NCI-H2029 (cell line): ENCODE data around the gene CHD9.
"Not testable (repeated sequence)": the region's sequence is repeated elsewhere in the genome, so short reads cannot be mapped to it uniquely, and the experiment has no call there.

Experiments used
- DNase-seq: peaks from one replicate; lab custom pipeline; 2025; lab: John Stamatoyannopoulos, UW

CHD9 gene

GRCh38 chr16:53207810-53208752 lies 153.3 kb downstream of the CHD9 start:
- DNase-seq = peak; percentile 65

- DNase-seq = no peak
Measured at GRCh38 chr16:53209429-53209828, 154.6 kb downstream of the CHD9 start.

- no peak for DNase-seq
Measured at GRCh38 chr16:53209877-53210276, 155.1 kb downstream of the CHD9 start.

GRCh38 chr16:53211253-53211652 lies 156.5 kb downstream of the CHD9 start:
- no peak for DNase-seq

GRCh38 chr16:53212893-53213223 lies 158.1 kb downstream of the CHD9 start:
- DNase-seq = no peak

- DNase-seq = no peak
Measured at GRCh38 chr16:53213542-53213941, 158.8 kb downstream of the CHD9 start.

DNA sequence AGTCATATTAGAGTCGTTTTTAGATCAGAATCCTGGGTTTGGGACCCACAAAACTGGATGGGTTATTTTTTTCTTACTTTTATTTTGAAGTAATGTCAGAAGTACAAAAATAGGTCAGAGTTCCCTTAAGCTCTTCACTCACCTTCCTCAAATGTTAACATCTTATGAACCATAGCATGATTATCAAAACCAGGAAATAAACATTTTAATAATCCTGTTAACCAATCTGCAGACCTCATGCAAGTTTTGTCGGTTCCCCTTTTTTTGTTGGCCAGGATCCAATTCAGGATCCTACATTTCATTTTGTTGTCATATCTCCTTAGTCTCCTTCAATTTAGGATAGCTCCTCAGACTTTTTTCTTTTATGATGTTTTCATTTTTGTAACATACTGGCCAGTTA lies 162.0 kb downstream of the CHD9 start:
- DNase-seq = no peak

- no peak for DNase-seq
Measured at GRCh38 chr16:53219371-53219770, 164.6 kb downstream of the CHD9 start.

DNA sequence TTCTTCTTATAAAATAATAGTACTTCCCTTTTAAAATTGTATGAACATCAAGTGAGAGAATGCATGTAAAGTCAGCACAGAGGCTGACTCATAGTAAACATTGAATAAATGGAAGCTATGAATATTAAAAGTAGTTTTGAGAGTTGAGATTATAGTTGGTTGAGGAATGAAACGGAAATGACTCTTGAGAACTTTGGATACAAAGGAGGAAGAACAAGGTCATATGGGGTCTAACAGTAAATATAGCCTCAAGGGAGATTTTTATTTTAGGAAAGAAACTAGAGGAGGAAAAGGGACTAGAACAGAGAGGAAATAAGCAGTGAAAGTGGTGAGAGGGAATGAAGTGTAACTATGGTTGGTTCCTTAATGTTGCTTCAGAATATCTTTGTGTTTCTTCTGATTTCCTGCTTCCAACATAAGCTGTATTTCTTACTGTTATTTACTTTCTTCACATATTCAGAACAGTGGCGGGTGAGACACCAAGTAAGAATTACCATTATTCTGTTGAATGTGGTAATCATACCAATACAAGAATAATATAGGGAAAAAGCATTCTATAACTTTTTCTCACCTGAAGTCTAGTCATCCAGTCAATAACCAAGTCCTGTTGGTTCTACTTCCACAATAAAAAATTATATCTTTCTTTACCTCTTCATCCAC lies 165.1 kb downstream of the CHD9 start:
- DNase-seq = no peak

DNA sequence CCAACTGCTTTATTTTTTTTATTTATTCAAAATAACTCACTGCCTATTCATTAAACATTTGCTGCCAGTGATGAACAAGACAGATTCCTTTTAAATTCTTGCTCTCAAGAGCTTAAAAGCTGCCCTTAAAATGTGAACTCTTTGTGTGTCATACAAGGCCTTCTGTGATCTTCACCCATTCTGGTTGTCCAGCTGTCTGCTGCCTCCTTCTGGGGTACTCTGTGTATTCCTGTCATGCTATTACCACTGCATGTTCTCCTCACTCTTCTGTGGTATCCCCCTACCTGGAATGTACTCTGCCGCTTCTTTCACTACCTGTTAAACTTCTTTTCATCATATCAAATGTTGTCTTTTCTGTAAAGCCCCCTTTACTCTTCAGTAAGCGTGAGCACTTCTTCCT lies 165.8 kb downstream of the CHD9 start:
- DNase-seq = no peak

DNA sequence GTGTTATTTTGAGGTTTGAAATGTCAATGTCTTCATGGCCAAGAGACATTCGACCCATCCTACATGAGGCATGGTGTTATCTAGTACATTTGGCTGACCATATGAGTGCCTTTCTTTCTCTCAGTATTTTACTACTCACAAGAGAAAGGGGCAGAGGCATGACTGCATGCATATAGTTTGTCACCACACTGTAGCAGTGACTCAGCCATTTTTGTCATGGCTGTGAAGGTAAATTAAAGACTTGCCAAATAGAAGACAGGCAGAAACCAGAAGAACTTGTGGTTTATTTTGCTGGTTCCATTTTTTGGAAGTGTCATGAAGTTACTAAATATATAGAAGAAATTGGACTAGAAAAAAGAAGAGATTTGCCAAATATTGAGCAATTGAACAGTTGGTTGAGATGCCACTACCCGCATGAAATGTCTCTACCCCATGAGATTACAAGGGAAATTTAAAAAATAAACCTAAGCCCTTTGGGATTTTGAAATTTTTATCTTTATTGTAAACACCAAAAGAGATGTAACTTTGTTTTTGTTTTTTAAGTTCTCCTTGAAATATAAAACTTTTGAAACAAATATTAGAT lies 170.3 kb downstream of the CHD9 start:
- no peak for DNase-seq

- no peak for DNase-seq
Measured at GRCh38 chr16:53232826-53233529, 178.2 kb downstream of the CHD9 start.

- no peak for DNase-seq
Measured at GRCh38 chr16:53234836-53235235, 180.0 kb downstream of the CHD9 start.

GRCh38 chr16:53235851-53236250 lies 181.1 kb downstream of the CHD9 start:
- no peak for DNase-seq

- no peak for DNase-seq
Measured at GRCh38 chr16:53249331-53249730, 194.5 kb downstream of the CHD9 start.

DNA sequence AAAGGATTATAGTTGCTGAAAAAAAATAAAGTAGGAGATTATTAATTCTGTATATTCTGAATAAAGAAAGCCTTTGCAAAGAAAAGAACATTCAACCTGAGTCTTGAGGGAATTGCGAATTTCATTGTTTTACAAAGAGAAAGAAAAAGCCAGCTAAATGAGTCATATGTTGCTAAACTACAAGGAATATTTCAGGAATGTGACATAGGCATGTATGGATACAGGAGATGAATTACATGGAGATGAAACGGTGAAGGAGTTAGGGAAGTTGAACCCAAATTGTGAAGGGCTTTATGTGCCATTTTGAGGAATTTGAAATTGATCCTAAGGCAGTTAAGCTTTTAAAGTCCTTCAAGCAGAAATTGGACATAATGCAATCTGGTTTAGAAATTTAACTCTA lies 202.2 kb downstream of the CHD9 start:
- DNase-seq = no peak

DNA sequence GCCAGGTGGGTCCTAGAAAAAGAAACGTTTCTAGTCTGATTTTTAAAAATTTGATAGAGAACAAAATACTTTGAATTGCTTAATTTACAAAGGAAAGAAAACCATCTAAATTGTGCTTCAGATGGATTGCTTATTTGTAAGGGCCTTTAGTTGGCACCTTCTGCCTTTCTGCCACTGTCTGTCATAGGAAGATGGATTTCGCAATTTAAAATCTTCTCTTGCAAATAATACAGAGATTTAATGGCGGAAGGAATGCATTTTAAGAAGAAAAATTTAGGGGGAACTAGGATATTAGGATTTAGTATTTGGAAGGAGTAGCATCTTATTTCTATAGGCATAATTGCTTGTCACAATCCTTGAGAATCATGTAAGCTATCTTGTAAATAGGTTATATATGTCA lies 204.0 kb downstream of the CHD9 start:
- DNase-seq = no peak

DNA sequence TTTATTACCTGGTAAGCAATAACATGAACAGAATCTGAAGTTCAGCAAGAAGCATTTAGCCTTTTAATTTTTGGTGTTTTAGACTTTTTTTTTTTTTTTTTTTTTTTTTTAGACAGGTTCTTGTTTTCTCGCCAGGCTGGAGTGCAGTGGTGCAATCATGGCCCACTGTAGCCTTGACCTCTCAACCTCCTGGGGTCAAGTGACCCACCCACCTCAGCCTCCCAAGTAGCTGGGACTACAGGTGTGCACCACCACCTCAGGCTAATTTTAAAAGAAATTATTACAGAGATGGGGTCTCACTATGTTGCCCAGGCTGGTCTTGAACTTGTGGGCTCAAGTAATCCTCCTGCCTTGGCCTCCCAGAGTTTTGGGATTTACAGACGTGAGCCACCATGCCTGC lies 206.5 kb downstream of the CHD9 start:
- no peak for DNase-seq

GRCh38 chr16:53262645-53263044 lies 207.9 kb downstream of the CHD9 start:
- no peak for DNase-seq

DNA sequence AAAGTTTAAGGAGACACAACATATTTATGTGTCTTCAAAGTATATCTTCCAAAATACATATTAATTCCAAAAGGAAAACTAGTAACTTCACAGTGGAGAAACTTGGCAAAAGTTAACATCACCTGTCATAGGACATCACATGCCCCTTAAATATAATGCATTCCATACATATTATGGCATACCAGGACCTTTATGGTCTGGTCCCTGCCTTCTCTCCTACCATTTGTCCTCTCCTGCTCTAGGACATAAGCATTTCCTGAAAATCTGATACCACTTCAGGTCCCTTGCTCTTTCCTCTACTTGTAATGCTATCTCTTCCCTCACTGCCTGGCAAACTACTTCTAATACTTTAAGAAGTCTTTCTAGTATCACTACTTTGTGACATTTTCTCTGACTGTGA lies 211.4 kb downstream of the CHD9 start:
- no peak for DNase-seq

- not testable (repeated sequence) for DNase-seq
Measured at GRCh38 chr16:53278498-53278897, 223.7 kb downstream of the CHD9 start.

GRCh38 chr16:53281280-53281679 lies 226.5 kb downstream of the CHD9 start:
- no peak for DNase-seq

DNA sequence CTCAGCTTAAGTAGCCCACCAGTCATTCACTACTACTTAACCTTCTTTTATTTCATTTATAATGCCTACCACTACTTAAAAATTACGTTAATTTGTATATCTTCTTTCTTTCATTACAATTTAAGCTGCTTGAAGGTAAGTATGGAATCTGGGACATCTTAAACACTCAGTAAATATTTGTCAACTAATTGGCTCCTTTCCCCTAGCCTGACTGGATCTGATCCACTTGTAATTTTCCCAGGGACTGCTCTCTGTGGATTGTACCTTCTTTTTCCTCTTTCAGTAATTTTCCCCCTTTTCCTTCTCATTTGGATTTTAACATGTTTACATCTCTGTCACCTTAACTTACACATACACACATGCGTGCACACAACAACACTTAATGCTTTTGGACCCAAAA lies 227.1 kb downstream of the CHD9 start:
- no peak for DNase-seq
